ENCODE measurements around the gene PRAF2.

The PRAF2 gene

GRCh38 chrX:49089553-49089952, 15.8 kb upstream of the PRAF2 start:
- H3K4me3 Mint-ChIP-seq, result no peak overlapping the region
- H3K9me3 Mint-ChIP-seq, result peaks cover 2% of the 10 kb centered on the region
- no peaks in the 10 kb centered on the region for H3K27me3 Mint-ChIP-seq (ENCODE audit: low read depth)
- TF ChIP-seq CTCF (IDR thresholded peaks at IDR 0.05; ENCODE audit: unreplicated experiment in 3 of 3), result no peak
- H3K36me3 Mint-ChIP-seq (ENCODE audit: low read depth), result no peaks in the 10 kb centered on the region
- H3K27ac Mint-ChIP-seq, result no peak overlapping the region
- H3K4me1 Mint-ChIP-seq, result no peaks in the 10 kb centered on the region

- H3K4me1 Mint-ChIP-seq, result peaks cover 8% of the 10 kb centered on the region
- peaks cover 12% of the 10 kb centered on the region for H3K9me3 Mint-ChIP-seq
- TF ChIP-seq CTCF (IDR thresholded peaks at IDR 0.05; ENCODE audit: unreplicated experiment in 3 of 3), result no peak
- peak overlapping the region; percentile 37 to 61 (median 53) for H3K4me3 Mint-ChIP-seq
- peaks cover 4% of the 10 kb centered on the region for H3K27me3 Mint-ChIP-seq (ENCODE audit: low read depth)
- H3K27ac Mint-ChIP-seq, result peak overlapping the region in 2 of 3 experiments; percentile 3 to 59
- peaks cover 6% of the 10 kb centered on the region for H3K36me3 Mint-ChIP-seq (ENCODE audit: low read depth)
These were observed 8.6 kb upstream of the PRAF2 start for GRCh38 chrX:49082271-49082871.

GRCh38 chrX:49079489-49080428, 6.0 kb upstream of the PRAF2 start, which contains the start of gene WDR45:
WDR45 (minus strand) TSS chrX:49079887; CDS start chrX:49078095, 1,792 bp downstream.
- Mint-ChIP-seq H3K36me3 (ENCODE audit: low read depth) (peaks cover 6% of the 10 kb centered on the region), H3K4me1 (peaks cover 8% of the 10 kb centered on the region), H3K9me3 (peaks cover 12% of the 10 kb centered on the region), H3K4me3 (peak within 1 kb of the TSS; percentile 94 to 97 (median 95)), H3K27me3 (ENCODE audit: low read depth) (peaks cover 4% of the 10 kb centered on the region), H3K27ac (peak within 1 kb of the TSS; percentile 96 to 97 (median 96))
- no peak for TF ChIP-seq CTCF (IDR thresholded peaks at IDR 0.05; ENCODE audit: unreplicated experiment in 3 of 3)

- no peak for TF ChIP-seq CTCF (IDR thresholded peaks at IDR 0.05; ENCODE audit: unreplicated experiment in 3 of 3)
- Mint-ChIP-seq H3K36me3 (ENCODE audit: low read depth) (peaks cover 6% of the 10 kb centered on the region), H3K9me3 (peaks cover 8% of the 10 kb centered on the region)
These were observed 4.1 kb upstream of the PRAF2 start for GRCh38 chrX:49077941-49078340.

GRCh38 chrX:49075347-49075746, 1.5 kb upstream of the PRAF2 start:
- Mint-ChIP-seq H3K9me3 (peaks cover 15% of the 10 kb centered on the region), H3K27me3 (ENCODE audit: low read depth) (peaks cover 4% of the 10 kb centered on the region), H3K4me3 (peak overlapping the region in 1 of 3 experiments; percentile 41), H3K36me3 (ENCODE audit: low read depth) (peaks cover 10% of the 10 kb centered on the region), H3K4me1 (peaks cover 8% of the 10 kb centered on the region), H3K27ac (no peak overlapping the region)
- TF ChIP-seq CTCF (IDR thresholded peaks at IDR 0.05; ENCODE audit: unreplicated experiment in 3 of 3), result no peak

More at GRCh38 chrX:49077941-49078340, 4.1 kb upstream of the PRAF2 start:
- peaks cover 8% of the 10 kb centered on the region for H3K4me1 Mint-ChIP-seq
- peak overlapping the region in 2 of 3 experiments; percentile 9 to 30 for H3K4me3 Mint-ChIP-seq
- H3K27me3 Mint-ChIP-seq (ENCODE audit: low read depth), result peaks cover 4% of the 10 kb centered on the region
- H3K27ac Mint-ChIP-seq, result no peak overlapping the region

Measured in nephron (organoid).